Measurements from ENCODE around the gene SEMA4F.

DNA sequence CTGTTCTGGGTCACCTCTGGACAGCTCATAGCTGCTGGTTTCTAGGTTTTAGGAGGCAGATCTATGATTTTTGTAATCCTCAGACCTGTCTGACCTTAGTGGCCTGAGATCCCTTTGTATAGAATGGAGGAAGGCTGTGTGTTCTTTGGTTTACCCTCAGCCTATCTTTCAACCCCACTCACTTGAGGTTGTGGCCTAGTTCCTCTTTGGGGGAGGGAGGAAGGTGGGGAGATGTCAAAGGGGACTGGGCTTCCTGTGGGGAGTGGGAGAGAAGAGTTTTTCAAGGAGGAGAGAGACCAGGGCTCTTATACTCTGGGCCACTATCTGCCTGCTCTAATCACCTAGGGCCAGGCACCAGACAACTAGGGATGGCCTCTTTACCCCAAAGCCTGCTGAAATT is 28.5 kb downstream of the SEMA4F start:
- TF ChIP-seq CTCF (IDR thresholded peaks at IDR 0.05) (no peak), POLR2A (IDR thresholded peaks at IDR 0.05) (no peak), EP300 (IDR thresholded peaks at IDR 0.05) (no peak)

Measured in ovary (tissue), 3 donors.